Osteocyte (in vitro differentiated cells): ENCODE results near the gene CAMKK1. TPM values are rescaled to one million over a fixed set of nuclear protein-coding genes. Genes with fewer than 3 reads are reported as not detected.

ENCODE experiments used
- DNase-seq: peaks from one replicate; pipeline ENCODE4 v3.0.0; 2021; ENCODE audit warnings: mixed read lengths; ENCODE audit not compliant: unreplicated experiment; ENCODE audit errors: extremely low spot score
- H3K27ac Mint-ChIP-seq: one replicate; pipeline ENCODE4 v1.8.0; 2021; ENCODE audit warnings: mild to moderate bottlenecking, mixed read lengths; ENCODE audit not compliant: unreplicated experiment
- H3K27me3 Mint-ChIP-seq: one replicate; pipeline ENCODE4 v1.8.0; 2021; ENCODE audit warnings: mixed read lengths; ENCODE audit not compliant: unreplicated experiment
- H3K36me3 Mint-ChIP-seq: one replicate; pipeline ENCODE4 v1.8.0; 2021; ENCODE audit warnings: mixed read lengths; ENCODE audit not compliant: unreplicated experiment
- H3K4me1 Mint-ChIP-seq: one replicate; pipeline ENCODE4 v1.8.0; 2021; ENCODE audit warnings: mixed read lengths; ENCODE audit not compliant: unreplicated experiment
- H3K4me3 Mint-ChIP-seq: one replicate; pipeline ENCODE4 v1.8.0; 2021; ENCODE audit warnings: mild to moderate bottlenecking, moderate library complexity, mixed read lengths; ENCODE audit not compliant: unreplicated experiment
- H3K9me3 Mint-ChIP-seq: one replicate; pipeline ENCODE4 v1.8.0; 2021; ENCODE audit warnings: mixed read lengths; ENCODE audit not compliant: unreplicated experiment
- total RNA-seq: library from RNA; stranded (reverse); gene quantifications from 2 replicates; pipeline ENCODE4 v1.2.1, GENCODE V29; 2021
- TF ChIP-seq, protein P1 (sequence below): fragments of 200-600 bp; sonication (generic); IDR thresholded peaks from 2 replicates; pipeline ENCODE4 v1.5.0; 2021; ENCODE audit warnings: antibody characterized with exemption, mild to moderate bottlenecking, moderate library complexity

The CAMKK1 gene
- total RNA-seq, 1 donor from 2014 or later: 1.3 TPM

DNA sequence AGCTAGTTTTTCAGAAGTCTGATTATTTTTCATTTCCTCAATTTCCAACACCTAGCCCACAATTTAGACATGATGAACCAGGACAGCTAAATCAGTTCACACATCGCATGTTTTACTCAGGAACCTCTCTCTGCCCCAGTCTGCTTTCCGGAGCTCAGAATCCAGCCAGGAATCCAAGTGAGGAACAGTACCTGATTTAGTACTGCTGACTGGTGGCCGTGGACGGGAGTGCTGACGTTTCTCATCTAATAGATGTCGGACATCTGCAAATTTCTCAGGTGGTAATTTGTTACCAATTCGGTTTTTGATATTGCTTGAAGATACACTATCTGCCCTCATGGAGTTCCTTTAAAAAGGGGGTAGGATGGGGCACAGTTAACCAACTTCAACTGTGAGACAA is 76.9 kb downstream of the CAMKK1 start:
- DNase-seq: no peak
- Mint-ChIP-seq H3K9me3 (no peaks in the 10 kb centered on the region), H3K27me3 (no peaks in the 10 kb centered on the region), H3K36me3 (peaks cover 57% of the 10 kb centered on the region), H3K4me1 (no peaks in the 10 kb centered on the region), H3K27ac (no peak overlapping the region), H3K4me3 (no peak overlapping the region)
- TF ChIP-seq, protein P1, sequence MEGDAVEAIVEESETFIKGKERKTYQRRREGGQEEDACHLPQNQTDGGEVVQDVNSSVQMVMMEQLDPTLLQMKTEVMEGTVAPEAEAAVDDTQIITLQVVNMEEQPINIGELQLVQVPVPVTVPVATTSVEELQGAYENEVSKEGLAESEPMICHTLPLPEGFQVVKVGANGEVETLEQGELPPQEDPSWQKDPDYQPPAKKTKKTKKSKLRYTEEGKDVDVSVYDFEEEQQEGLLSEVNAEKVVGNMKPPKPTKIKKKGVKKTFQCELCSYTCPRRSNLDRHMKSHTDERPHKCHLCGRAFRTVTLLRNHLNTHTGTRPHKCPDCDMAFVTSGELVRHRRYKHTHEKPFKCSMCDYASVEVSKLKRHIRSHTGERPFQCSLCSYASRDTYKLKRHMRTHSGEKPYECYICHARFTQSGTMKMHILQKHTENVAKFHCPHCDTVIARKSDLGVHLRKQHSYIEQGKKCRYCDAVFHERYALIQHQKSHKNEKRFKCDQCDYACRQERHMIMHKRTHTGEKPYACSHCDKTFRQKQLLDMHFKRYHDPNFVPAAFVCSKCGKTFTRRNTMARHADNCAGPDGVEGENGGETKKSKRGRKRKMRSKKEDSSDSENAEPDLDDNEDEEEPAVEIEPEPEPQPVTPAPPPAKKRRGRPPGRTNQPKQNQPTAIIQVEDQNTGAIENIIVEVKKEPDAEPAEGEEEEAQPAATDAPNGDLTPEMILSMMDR: no peak

DNA sequence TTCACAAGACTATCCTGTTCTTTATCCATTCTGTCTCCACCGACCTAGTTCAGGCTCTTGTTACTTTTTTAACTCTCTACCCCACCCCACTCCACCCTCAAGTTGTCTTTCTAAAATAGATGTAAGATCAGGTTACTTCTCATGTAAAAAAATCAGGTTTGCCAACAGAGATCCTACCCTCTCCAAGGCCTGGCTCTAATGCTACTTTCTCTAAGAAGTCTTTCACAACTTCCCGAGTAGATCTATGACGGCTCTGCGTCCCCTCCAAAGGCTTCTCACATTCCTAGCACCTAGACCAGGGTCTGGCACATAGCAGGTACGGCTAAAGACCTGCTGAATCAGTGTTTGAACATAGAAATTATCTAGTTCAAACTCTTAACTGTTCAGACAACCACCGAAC is 77.7 kb downstream of the CAMKK1 start:
- Mint-ChIP-seq H3K27ac (no peak overlapping the region), H3K4me3 (no peak overlapping the region), H3K4me1 (no peaks in the 10 kb centered on the region), H3K9me3 (no peaks in the 10 kb centered on the region), H3K27me3 (no peaks in the 10 kb centered on the region), H3K36me3 (peaks cover 54% of the 10 kb centered on the region)
- TF ChIP-seq, protein P1: no peak
- no peak for DNase-seq

DNA sequence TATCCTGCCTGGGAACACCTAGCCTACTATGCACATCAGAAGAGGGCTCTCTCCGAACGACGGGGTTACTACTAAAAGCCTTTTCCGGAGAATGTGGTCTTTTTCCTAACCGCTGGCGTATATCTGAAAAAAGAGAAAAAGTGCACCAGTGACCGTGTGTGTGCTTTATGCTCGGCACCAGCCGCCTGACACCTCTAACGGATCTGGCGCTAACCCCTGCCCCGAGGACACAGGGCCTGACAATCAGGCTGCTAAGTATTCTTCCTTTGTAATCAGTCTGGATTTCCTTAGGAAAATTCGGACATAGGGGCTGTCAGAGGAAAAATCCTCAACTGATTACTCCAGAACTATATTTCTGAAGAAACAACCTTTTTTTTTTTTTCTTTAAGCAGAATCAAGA is 78.5 kb downstream of the CAMKK1 start:
- no peaks in the 10 kb centered on the region for H3K4me1 Mint-ChIP-seq
- TF ChIP-seq, protein P1: no peak
- H3K27me3 Mint-ChIP-seq: no peaks in the 10 kb centered on the region
- H3K36me3 Mint-ChIP-seq: peaks cover 57% of the 10 kb centered on the region
- no peak overlapping the region for H3K27ac Mint-ChIP-seq
- DNase-seq: no peak
- H3K4me3 Mint-ChIP-seq: no peak overlapping the region
- no peaks in the 10 kb centered on the region for H3K9me3 Mint-ChIP-seq

DNA sequence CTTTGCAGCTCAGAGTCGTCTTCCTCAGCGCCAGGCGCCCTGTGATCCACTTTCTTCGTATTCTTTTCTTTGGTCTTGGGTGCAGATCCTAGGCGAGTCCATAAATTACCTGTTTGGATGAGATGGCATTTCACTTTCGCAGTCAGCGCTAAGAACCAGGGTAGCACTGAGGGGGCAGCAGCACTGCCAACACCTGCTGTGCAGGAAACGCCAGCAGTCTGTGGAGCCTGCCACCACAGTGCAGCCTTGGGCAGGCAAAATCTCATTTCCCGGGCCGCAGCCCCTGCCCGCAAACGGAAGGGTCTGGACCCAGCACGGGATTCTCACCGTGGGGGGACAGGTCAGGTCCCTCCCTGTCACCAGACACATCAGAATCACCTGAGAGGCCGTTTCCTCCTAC is 79.7 kb downstream of the CAMKK1 start:
- DNase-seq: no peak
- H3K36me3 Mint-ChIP-seq: peaks cover 56% of the 10 kb centered on the region
- TF ChIP-seq, protein P1: no peak
- no peak overlapping the region for H3K27ac Mint-ChIP-seq
- no peaks in the 10 kb centered on the region for H3K27me3 Mint-ChIP-seq
- no peaks in the 10 kb centered on the region for H3K4me1 Mint-ChIP-seq
- no peak overlapping the region for H3K4me3 Mint-ChIP-seq
- no peaks in the 10 kb centered on the region for H3K9me3 Mint-ChIP-seq

DNA sequence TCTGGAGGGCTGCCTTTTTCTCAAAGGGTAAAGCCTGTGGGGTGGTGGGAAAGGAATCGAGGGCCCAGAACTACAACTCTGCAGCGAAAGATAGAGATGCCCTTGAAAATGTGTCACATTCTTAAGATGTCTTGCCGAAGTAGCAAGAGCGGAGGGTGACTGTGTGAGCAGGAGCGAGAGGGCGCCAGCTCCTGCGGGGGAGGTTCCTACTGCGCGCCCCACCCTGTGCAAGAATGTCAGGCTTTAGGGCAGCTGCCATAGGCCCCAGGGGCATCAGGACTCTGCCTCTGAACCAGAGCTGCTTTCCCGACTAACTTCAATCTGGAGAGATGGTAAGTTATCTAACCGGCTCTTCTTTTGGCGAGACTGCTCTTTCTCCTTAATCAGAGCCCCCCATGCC is 80.1 kb downstream of the CAMKK1 start:
- no peaks in the 10 kb centered on the region for H3K4me1 Mint-ChIP-seq
- H3K36me3 Mint-ChIP-seq: peaks cover 57% of the 10 kb centered on the region
- no peak overlapping the region for H3K4me3 Mint-ChIP-seq
- no peak for DNase-seq
- no peaks in the 10 kb centered on the region for H3K27me3 Mint-ChIP-seq
- H3K27ac Mint-ChIP-seq: no peak overlapping the region
- TF ChIP-seq, protein P1: no peak
- H3K9me3 Mint-ChIP-seq: no peaks in the 10 kb centered on the region
